OCI-LY3 (cell line): ENCODE data around the gene NEK8.

ENCODE experiments used
- EZH2phosphoT487 ChIP-seq: fragments of 200-600 bp; shearing (Covaris generic); IDR thresholded peaks from 2 replicates; pipeline ENCODE4 v1.6.1; 2018; ENCODE audit warnings: antibody characterized with exemption, mixed run types, low read depth
- TF ChIP-seq, protein P1 (sequence below): fragments of 200-600, 300-600 bp; sonication (generic); IDR thresholded peaks from 2 replicates; pipeline ENCODE4 v1.5.1; 2014; ENCODE audit warnings: antibody characterized with exemption, low read length, low read depth

GRCh38 chr17:28702752-28703150 is 25.8 kb upstream of the NEK8 start:
- TF ChIP-seq, protein P1, sequence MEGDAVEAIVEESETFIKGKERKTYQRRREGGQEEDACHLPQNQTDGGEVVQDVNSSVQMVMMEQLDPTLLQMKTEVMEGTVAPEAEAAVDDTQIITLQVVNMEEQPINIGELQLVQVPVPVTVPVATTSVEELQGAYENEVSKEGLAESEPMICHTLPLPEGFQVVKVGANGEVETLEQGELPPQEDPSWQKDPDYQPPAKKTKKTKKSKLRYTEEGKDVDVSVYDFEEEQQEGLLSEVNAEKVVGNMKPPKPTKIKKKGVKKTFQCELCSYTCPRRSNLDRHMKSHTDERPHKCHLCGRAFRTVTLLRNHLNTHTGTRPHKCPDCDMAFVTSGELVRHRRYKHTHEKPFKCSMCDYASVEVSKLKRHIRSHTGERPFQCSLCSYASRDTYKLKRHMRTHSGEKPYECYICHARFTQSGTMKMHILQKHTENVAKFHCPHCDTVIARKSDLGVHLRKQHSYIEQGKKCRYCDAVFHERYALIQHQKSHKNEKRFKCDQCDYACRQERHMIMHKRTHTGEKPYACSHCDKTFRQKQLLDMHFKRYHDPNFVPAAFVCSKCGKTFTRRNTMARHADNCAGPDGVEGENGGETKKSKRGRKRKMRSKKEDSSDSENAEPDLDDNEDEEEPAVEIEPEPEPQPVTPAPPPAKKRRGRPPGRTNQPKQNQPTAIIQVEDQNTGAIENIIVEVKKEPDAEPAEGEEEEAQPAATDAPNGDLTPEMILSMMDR, result no peak
- TF ChIP-seq EZH2phosphoT487, result no peak
